CD4-positive, alpha-beta T cell treated with Interleukin-10 for 1 hour (primary cell): ENCODE data around the gene VARS1.
A peak's percentile ranks its signal among the peaks of the same experiment; 100 is the strongest.
"Not testable (repeated sequence)": the region's sequence is repeated elsewhere in the genome, so short reads cannot be mapped to it uniquely, and the experiment has no call there.

Source experiments
- DNase-seq: peaks from one replicate; pipeline ENCODE4 v3.0.0-alpha.2; 2020

The VARS1 gene

DNA sequence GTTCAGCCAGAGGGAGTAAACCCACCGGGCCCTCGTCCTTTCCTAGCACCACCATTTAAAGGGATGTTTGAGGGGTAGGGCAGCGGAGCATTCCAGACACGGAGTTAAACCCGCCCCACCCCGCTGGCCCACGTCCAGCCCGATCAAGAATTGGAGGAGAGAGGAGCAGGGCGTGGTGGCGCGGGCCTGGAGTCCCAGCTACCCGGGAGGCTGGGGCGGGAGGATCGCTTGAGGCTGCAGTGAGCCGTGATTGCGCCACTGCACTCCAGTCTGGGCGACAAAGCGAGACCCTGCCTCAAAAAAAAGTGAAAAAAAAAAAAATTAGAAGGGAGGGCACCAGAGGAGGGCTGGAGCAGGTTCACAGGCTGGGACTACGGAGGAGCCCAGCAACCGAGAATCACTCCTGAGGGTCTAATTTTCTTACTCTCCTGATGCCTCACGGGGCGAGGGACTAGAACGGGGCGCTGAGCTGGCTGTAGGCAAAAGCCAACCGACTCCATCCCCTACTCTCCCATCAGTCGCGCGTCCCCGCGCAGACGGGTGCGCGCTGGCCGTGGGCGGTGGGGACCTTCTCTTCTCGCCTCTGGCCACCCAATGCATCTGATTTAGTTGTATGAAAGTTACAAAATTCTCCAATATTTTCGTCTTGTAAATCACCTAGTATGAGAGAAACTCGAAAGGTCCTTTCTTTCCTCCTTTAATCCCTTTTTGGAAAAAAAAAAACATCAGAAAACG, 25.9 kb upstream of the VARS1 start:
- peak; percentile 51 for DNase-seq

DNA sequence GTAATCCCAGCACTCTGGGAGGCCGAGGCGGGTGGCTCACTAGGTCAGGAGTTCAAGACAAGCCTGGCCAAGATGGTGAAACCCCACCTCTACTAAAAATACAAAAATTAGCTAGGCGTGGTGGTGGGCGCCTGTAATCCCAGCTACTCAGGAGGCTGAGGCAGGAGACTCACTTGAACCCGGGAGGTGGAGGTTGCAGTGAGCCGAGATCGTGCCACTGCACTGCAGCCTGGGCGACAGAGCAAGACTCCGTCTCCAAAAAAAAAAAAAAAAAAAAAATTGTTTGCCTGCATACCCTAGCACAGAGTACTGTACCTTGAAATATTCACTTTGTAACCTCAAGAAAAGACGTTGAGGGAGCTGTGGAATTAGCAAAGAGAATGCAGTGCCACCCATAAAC, 24.8 kb upstream of the VARS1 start:
- not testable (repeated sequence) for DNase-seq

DNA sequence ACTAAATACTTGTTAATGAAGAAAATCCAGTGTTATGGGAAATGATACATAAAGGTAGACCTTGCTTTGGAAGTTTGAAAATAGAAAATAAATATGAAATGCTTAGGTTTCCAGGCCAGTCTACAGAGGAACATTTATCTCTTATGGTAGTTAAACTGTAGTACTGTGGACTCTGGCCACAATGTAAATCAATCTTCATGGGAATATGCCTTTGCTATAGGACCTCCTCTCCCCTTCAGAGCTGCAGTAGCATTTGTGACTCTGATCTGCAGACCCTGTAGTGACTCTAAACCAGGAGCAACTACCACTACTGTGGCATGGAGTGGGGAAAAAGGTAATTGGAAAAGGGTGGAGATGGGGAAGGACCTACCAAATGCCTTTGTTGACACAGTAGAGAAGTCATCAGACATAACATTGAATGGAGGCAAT, 24.3 kb upstream of the VARS1 start:
- DNase-seq = no peak

DNA sequence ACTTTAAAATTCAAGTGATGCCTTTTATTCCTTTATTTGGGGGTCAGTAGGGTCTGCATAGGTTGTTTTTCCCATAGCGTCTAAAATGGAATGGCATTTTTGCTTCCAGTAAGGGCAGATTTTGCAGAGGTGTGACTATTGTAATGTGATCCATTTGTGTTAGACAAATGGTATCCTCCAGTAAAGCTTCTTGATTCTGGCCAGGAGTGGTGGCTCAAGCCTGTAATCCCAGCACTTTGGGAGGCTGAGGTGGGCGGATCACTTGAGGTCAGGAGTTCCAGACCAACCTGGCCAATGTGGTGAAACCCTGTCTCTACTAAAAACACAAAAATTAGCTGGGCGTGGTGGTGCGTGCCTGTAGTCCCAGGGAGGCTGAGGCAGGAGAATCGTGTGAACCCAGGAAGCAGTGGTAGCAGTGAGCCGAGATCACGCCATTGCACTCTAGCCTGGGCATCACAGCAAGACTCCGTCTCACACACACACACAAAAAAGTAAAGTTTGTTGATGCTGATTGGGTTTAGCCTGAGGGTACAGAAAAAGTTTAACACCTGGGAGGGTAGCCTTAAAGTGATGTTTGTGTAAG, 22.5 kb upstream of the VARS1 start:
- not testable (repeated sequence) for DNase-seq

DNA sequence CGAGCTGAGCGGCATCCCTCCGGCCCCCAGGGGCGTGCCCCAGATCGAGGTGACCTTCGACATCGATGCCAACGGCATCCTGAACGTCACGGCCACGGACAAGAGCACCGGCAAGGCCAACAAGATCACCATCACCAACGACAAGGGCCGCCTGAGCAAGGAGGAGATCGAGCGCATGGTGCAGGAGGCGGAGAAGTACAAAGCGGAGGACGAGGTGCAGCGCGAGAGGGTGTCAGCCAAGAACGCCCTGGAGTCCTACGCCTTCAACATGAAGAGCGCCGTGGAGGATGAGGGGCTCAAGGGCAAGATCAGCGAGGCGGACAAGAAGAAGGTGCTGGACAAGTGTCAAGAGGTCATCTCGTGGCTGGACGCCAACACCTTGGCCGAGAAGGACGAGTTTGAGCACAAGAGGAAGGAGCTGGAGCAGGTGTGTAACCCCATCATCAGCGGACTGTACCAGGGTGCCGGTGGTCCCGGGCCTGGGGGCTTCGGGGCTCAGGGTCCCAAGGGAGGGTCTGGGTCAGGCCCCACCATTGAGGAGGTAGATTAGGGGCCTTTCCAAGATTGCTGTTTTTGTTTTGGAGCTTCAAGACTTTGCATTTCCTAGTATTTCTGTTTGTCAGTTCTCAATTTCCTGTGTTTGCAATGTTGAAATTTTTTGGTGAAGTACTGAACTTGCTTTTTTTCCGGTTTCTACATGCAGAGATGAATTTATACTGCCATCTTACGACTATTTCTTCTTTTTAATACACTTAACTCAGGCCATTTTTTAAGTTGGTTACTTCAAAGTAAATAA, 21.8 kb upstream of the VARS1 start:
- DNase-seq = peak; percentile 62

DNA sequence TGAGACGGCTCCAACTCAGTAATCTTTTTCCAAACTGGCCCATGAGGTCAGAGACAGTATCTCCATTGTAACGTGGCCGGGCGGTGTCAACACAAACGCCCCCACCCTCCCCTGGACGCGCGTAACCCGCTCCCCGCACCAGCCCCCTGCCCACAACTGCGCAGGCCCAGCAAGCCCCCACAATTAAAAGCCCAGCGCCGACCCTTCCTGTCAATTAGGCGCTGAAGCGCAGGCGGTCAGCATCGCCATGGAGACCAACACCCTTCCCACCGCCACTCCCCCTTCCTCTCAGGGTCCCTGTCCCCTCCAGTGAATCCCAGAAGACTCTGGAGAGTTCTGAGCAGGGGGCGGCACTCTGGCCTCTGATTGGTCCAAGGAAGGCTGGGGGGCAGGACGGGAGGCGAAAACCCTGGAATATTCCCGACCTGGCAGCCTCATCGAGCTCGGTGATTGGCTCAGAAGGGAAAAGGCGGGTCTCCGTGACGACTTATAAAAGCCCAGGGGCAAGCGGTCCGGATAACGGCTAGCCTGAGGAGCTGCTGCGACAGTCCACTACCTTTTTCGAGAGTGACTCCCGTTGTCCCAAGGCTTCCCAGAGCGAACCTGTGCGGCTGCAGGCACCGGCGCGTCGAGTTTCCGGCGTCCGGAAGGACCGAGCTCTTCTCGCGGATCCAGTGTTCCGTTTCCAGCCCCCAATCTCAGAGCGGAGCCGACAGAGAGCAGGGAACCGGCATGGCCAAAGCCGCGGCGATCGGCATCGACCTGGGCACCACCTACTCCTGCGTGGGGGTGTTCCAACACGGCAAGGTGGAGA, 19.7 kb upstream of the VARS1 start, which contains the start of the genes HSPA1A and HSPA1L:
HSPA1A (plus strand) TSS at position 519 of the 814 bp plus-strand sequence; CDS start at position 733, 214 bp downstream.
HSPA1L (minus strand) TSS at position 259 of the 814 bp plus-strand sequence. CDS start 3,311 bp downstream, outside the sequence.
- DNase-seq = peak; percentile 86

DNA sequence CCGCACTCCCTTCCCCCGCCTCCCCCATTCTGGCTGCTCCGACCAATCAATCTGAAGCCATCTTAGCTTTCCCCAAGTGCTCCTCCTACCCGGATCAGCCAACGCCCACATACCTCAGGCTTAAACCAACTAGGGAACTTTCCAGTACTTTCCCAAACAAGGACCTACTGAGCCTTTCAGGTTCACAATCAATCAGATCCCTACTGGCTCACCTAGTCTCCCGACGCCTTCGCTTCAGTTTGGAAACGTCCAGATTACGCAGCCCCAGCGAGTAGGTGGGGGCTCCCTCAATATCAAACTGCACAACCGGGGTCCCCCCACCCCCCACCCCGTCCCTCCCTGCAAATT, 19.1 kb upstream of the VARS1 start:
- peak; percentile 78 for DNase-seq

DNA sequence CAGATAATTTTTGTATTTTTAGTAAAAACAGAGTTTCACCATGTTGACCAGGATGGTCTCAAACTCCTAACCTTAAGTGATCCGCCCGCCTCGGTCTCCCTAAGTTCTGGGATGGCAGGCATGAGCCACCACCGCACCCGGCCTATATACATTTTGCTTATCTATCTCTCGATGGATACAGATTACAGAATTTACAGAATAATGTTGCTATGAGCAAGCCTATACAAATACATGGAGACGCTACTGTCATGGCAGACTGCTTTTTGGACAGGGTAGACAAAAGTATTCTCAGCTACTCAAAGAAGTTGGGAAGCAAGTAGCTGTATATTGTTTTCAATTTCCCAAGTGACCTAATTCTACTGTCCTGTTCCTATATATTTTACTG, 17.9 kb upstream of the VARS1 start:
- no peak for DNase-seq

DNA sequence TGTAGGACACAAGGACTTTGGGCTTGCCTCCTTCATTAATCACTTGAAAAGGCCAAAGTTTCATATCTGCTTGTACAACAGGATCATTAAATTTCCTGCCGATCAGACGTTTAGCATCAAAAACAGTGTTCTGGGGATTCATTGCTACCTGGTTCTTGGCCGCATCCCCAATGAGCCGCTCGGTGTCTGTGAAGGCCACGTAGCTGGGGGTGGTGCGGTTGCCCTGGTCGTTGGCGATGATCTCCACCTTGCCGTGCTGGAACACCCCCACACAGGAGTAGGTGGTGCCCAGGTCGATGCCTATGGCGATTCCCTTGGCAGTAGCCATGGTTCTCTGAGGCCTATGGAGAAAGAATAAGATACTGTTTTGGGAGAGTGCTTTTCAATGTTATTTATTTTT, 16.1 kb upstream of the VARS1 start:
- no peak for DNase-seq

DNA sequence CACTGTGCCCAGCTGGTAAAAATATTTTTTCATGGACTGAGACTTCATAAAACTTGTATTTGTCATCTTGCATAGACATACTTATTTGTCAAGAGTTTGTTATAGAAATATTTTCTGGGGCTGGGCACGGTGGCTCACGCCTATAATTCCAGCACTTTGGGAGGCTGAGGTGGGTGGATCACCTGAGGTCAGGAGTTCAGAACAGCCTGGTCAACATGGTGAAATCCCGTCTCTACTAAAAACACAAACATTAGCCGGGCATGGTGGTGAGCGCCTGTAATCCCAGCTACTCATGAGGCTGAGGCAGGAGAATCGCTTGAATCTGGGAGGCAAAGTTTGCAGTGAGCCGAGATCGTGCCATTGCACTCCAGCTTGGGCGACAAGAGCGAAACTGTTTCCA, 13.0 kb upstream of the VARS1 start:
- DNase-seq = not testable (repeated sequence)

DNA sequence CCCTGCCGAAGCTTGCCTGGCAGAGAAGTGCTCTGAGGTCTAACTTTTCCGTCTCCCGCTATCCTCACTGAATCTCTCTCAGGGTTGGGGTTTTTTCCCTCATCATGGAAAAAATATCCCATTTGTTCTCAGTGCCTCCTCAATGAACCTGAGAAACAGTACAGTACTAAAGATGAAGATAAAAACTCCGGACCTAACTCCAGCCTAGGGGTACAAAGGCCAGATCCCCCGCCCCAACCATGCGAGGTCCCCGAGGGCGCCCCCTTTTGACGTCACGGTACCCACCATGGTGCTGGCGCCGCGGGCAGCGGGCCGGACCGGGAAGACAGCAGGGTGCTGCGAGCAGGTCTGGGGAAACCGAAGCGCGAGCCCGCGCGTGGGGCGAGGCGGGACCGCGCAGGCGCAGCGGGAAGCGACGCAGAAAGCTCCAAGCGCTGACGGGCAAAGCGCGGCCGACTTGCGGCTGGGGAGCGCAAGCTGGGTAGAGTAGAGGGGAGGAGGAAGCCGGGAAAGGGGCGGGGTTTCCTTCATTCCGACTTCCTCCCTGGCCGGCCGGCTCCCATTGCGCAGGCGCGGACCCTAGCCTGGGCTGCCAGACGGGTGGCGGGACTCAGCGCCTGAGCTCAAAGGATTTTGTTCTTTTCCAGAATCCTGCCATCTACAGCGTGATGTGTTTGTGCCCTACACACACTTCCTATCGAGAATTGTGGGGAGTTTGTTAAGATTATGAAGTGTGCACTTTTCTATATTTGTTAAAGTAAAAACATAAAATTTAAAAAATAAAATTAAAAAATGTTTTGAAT, 11.1 kb upstream of the VARS1 start, which contains the start of gene LSM2:
LSM2 (minus strand) TSS at position 497 of the 803 bp plus-strand sequence; CDS start at position 288, 209 bp downstream.
- peak; percentile 97 for DNase-seq

DNA sequence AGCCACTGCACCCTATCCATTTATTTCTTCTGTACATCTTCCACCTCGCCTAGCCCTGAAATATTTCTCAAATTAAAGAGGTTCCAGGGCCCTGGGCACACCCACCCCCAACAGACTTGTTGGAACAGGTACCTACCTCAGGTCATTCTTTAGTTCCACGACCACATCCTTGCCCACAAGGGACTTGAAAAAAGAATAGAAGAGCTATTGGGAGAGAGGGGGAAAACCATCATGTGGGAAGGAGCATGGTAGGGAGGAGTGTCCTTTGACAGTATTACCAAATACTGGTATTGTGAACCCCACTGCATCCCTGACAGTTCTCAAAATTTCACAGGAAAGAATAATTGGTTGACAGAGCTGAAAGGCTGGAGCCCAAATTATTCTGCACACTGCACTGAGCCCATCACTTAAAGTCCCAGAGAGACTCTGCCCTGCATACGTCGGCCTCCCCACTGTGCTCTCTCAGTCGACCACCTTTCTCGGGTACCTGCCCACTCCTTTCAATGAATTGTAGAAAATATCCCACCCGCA, 10.5 kb upstream of the VARS1 start:
- no peak for DNase-seq

DNA sequence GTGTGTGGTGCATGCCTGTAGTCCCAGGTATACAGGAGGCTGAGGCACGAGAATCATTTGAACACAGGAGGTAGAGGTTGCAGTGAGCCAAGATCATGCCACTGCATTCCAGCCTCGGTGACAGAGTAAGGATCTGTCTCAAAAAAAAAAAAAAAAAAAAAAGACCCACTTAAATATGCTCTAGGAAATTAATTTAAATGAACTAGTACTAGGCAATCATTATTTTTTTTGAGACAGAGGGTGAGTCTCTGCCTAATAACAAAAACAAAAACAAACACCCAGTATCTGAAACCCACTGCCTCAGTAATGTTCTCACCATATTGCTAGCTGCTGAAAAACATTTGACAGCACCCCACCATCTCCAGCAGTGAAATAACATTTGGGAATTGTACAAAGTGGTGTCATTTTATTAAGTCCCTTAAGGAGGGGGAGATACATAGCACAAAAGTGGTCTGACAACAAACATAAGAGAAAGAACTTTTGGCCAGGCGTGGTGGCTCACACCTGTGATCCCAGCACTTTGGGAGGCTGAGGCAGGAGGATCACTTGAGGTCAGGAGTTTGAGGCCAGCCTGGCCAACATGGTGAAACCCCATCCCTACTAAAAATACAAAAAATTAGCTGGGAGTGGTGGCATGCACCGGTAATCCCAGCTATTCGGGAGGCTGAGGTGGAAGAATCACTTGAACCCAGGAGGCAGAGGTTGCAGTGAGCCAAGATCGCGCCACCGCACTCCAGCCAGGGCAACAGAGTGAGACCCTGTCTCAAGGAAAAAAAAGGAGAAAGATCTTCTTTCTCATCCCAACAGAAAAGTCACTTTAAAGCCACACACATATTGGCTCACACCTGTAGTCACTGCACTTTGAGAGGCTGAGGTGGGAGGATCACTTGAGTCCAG, 5.7 kb upstream of the VARS1 start:
- not testable (repeated sequence) for DNase-seq

DNA sequence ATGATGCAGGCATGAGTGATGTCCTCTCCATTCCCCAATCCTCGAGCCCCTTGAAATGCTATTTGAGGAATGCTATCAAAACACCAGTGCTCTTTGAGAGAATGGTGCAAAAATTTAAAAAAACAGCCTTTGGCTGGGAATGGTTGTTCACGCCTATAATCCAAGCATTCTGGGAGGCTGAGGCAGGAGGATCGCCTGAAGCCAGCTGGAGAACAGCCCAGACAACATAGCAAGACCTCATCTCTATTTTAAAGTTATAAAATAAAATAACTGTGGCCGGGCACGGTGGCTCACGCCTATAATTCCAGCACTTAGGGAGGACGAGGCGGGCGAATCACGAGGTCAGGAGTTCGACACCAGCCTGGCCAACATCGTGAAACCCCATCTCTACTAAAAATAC, 4.2 kb upstream of the VARS1 start:
- no peak for DNase-seq

DNA sequence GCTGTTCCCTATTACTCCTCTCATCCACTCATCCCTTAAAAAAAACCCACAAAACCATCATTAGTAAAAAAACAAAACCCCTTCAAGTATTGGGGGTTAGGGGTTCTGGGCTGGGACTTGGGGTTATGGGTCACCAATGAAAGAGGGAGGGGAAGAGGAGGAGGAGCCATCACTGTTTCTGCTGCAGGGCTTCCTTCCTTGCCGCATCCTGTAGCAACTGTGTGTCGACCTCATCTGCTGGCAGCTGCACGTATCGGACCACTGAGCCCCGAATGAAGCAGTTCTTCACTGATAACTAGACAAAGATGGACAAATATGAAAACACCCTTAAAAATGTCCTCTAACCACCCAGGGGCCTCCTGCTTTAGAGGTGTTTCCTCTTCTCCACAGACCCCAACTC, 2.0 kb upstream of the VARS1 start:
- peak; percentile 63 for DNase-seq

DNA sequence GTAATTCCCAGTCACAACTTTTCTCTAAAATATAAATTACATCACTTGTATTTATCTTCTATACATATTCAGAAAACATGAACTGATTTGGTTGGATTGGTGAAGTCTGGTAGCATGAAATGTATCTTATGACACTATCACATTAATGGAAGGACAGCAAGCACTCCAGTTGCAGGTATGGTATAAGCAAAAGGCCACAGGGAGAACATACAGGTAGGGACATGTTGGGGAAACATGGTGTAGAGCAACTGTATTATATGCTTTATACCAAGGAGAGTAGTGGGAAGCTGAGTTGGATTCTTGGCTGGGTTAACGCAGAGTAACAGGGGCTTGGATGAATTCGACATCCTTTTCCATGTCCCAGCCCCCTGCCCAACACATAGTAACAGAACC, 1.4 kb upstream of the VARS1 start:
- no peak for DNase-seq

DNA sequence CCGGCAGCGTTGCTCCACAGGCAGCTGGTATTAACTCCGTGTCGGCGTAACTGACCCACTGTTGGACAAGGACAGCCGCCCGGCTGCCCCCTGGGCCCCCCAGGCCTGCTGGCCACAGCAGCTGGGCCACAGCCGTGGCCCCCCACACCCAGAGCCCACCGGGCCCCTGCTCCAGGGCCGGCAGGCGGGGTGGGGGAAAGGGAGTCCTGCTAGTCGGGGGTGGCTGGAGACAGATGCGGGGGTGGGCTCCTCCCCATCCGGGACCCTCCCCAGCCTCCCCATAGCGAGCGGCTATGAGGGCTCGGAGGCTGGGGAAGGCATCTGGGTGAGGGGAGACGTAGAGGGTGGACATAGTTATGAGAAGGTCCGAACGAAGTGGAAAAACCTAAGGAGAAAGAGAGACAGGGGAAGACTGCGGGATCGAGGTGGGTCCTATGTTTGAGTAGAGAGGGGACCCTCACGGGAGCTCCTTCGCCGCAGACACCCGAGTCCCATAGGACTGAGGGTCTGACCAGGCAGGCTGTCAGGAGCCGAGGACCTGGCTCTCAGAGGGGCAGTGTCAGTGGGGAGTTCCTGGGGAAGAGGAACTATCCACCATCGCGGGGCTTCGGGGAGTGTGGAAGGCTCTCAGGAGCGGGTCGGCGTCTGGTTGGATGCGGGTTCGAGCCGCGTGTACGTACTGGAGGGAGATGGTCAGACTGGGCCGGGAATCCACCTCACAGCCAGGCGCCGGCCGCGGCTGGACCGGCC, 511 bp downstream of the VARS1 start:
- DNase-seq = no peak

DNA sequence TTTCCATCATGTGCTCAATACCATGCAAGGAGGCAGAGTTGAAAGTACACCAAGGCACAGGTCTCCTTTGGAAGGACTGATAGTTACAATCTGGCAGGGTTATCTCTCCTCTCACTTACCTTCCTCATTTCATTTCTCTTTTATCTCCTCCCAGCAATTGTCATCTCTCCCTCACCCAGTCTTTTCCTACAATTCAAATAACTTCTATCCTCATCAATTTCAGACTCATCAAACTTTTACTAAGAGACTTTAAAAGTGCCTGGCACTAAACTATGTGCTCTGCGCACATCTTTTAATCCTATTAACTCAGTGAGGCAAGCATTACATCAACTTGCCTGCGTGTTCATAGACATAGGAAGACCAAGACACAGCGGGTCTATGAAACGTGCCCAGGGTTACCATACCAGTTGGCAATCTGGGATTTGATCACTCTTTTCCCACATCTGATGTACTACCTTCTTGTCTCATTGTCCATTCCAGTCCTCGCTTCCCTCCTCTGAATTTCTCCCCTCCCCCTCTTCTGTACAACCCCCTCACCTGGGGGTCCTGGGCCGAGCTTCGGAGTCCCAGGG, 1.2 kb downstream of the VARS1 start:
- no peak for DNase-seq

DNA sequence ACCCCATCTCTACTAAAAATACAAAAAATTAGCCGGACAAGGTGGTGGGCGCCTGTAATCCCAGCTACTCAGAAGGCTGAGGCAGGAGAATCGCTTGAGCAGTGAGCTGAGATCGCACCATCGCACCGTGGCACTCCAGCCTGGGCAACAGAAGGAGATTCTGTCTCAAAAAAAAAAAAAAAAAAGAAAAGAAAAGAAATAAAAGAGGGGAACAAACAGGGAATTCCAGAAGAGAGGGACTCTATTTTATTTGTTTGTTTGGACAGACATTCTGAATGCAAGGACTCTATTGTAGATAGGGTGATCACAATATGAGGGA, 1.7 kb downstream of the VARS1 start:
- DNase-seq = not testable (repeated sequence)

DNA sequence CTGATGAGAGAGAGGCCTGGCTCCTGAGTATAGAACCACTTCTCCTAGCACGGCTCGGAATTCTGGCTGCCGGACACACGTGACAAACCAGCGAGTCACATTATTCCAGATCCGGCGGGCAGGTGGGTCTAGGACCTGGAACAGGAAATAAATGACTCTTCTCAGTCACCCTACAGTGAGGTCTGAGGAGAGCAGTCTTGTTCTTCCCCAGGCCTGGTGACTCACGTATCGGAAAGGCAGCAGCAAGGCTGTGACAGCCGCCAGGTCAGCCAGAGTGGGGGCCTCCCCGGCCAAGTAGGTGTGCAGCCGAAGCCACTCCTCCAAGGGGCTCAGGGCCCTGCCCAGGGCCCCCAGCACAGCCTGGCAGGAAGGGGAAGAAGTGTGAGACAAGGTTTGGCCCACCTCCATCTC, 2.8 kb downstream of the VARS1 start:
- DNase-seq = no peak
